Measurements from ENCODE around the gene IGF2.

IGF2 gene

GRCh38 chr11:2136209-2136951 lies 2.8 kb downstream of the IGF2 start:
- H3K4me1 ChIP-seq (ENCODE audit: insufficient read depth, low read length, severe bottlenecking) = no peaks in the 10 kb centered on the region
- no peak overlapping the region for H3K9ac ChIP-seq (ENCODE audit: low read length)
- no peaks in the 10 kb centered on the region for H3K79me2 ChIP-seq (ENCODE audit: insufficient read depth, low read length)
- H2AFZ ChIP-seq (ENCODE audit: low read length) = no peak overlapping the region
- H3K4me2 ChIP-seq (ENCODE audit: low read length) = no peak overlapping the region
- H3K27me3 ChIP-seq (ENCODE audit: insufficient read depth, low read length) = no peaks in the 10 kb centered on the region
- H4K20me1 ChIP-seq (ENCODE audit: insufficient read depth, low read length) = no peaks in the 10 kb centered on the region
- H3K27ac ChIP-seq (ENCODE audit: low read depth, low read length, poor library complexity, severe bottlenecking) = no peak overlapping the region
- no peaks in the 10 kb centered on the region for H3K9me3 ChIP-seq (ENCODE audit: low read length)
- H3K9me2 ChIP-seq (ENCODE audit: low read depth, low read length) = no peaks in the 10 kb centered on the region
- TF ChIP-seq CTCF (IDR thresholded peaks at IDR 0.05; ENCODE audit: low read length) (no peak), EZH2 (IDR thresholded peaks at IDR 0.05; ENCODE audit: borderline replicate concordance, low read length) (no peak)
- no peak overlapping the region for H3K4me3 ChIP-seq (ENCODE audit: low read depth, low read length, poor library complexity, severe bottlenecking)
- no peaks in the 10 kb centered on the region for H3F3A ChIP-seq (ENCODE audit: insufficient read depth, low read length)
- H3K36me3 ChIP-seq (ENCODE audit: insufficient read depth, low read length) = no peaks in the 10 kb centered on the region

- Histone ChIP-seq H3K9me2 (ENCODE audit: low read depth, low read length) (no peaks in the 10 kb centered on the region), H2AFZ (ENCODE audit: low read length) (no peak overlapping the region), H3F3A (ENCODE audit: insufficient read depth, low read length) (no peaks in the 10 kb centered on the region), H3K27me3 (ENCODE audit: insufficient read depth, low read length) (no peaks in the 10 kb centered on the region), H3K79me2 (ENCODE audit: insufficient read depth, low read length) (no peaks in the 10 kb centered on the region), H4K20me1 (ENCODE audit: insufficient read depth, low read length) (no peaks in the 10 kb centered on the region), H3K4me1 (ENCODE audit: insufficient read depth, low read length, severe bottlenecking) (no peaks in the 10 kb centered on the region), H3K4me3 (ENCODE audit: low read depth, low read length, poor library complexity, severe bottlenecking) (no peak overlapping the region), H3K4me2 (ENCODE audit: low read length) (no peak overlapping the region), H3K36me3 (ENCODE audit: insufficient read depth, low read length) (no peaks in the 10 kb centered on the region), H3K27ac (ENCODE audit: low read depth, low read length, poor library complexity, severe bottlenecking) (no peak overlapping the region), H3K9me3 (ENCODE audit: low read length) (no peaks in the 10 kb centered on the region), H3K9ac (ENCODE audit: low read length) (no peak overlapping the region)
- TF ChIP-seq CTCF (IDR thresholded peaks at IDR 0.05; ENCODE audit: low read length) = no peak
- no peak for TF ChIP-seq EZH2 (IDR thresholded peaks at IDR 0.05; ENCODE audit: borderline replicate concordance, low read length)
Measured at GRCh38 chr11:2135648-2136201, 3.5 kb downstream of the IGF2 start.

- H3K27ac ChIP-seq (ENCODE audit: low read depth, low read length, poor library complexity, severe bottlenecking) = no peak overlapping the region
- no peaks in the 10 kb centered on the region for H3F3A ChIP-seq (ENCODE audit: insufficient read depth, low read length)
- no peak overlapping the region for H2AFZ ChIP-seq (ENCODE audit: low read length)
- no peaks in the 10 kb centered on the region for H3K27me3 ChIP-seq (ENCODE audit: insufficient read depth, low read length)
- H3K9me2 ChIP-seq (ENCODE audit: low read depth, low read length) = no peaks in the 10 kb centered on the region
- no peaks in the 10 kb centered on the region for H4K20me1 ChIP-seq (ENCODE audit: insufficient read depth, low read length)
- no peaks in the 10 kb centered on the region for H3K36me3 ChIP-seq (ENCODE audit: insufficient read depth, low read length)
- H3K9me3 ChIP-seq (ENCODE audit: low read length) = no peaks in the 10 kb centered on the region
- no peak overlapping the region for H3K9ac ChIP-seq (ENCODE audit: low read length)
- H3K79me2 ChIP-seq (ENCODE audit: insufficient read depth, low read length) = no peaks in the 10 kb centered on the region
- H3K4me2 ChIP-seq (ENCODE audit: low read length) = no peak overlapping the region
- no peak for TF ChIP-seq EZH2 (IDR thresholded peaks at IDR 0.05; ENCODE audit: borderline replicate concordance, low read length)
- no peak for TF ChIP-seq CTCF (IDR thresholded peaks at IDR 0.05; ENCODE audit: low read length)
- no peak overlapping the region for H3K4me3 ChIP-seq (ENCODE audit: low read depth, low read length, poor library complexity, severe bottlenecking)
- no peaks in the 10 kb centered on the region for H3K4me1 ChIP-seq (ENCODE audit: insufficient read depth, low read length, severe bottlenecking)
Measured at GRCh38 chr11:2135018-2135569, 4.1 kb downstream of the IGF2 start.

Measured in OCI-LY1 (cell line).